ENCODE results near the gene PAX8.

PAX8 gene

GRCh38 chr2:113278073-113278741 is 514 bp downstream of the PAX8 start:
- Mint-ChIP-seq H3K4me3 (no peak overlapping the region), H3K4me1 (peaks cover 6% of the 10 kb centered on the region), H3K27ac (no peak overlapping the region), H3K9me3 (no peaks in the 10 kb centered on the region), H3K27me3 (peaks cover 71% of the 10 kb centered on the region), H3K36me3 (no peaks in the 10 kb centered on the region)
- no peak for ATAC-seq

DNA sequence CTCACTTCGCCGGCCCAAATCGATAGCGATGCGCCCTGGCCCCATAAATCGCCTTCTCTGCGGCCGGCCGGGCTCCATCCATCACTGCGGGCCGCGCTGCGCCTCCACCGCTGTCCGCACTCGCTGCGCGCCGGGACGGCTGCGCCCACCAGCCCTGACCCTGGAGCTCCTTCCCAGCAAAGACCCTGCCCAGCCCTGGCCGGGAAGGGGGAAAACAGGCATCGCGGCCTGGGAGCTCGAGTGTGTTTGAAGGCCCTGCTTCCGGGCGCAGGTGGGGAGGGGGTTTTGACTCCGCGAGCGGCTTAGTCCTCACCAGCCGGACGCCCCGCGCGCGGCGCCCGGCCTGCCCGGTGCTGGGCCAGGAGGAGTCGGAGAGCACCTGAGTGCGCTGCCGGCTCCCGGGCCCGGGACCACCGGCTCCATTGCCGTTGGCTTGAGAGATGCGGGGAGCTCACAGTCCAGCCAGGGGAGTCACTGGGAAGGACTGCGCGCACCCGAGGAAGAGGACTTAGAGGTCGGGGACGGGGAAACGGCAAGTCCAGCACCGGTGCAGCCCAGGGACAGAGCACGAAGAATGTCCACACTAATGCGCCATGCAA is 1.1 kb downstream of the PAX8 start:
- peaks cover 66% of the 10 kb centered on the region for H3K27me3 Mint-ChIP-seq
- no peak overlapping the region for H3K27ac Mint-ChIP-seq
- no peak for ATAC-seq
- H3K4me3 Mint-ChIP-seq, result no peak overlapping the region
- no peaks in the 10 kb centered on the region for H3K9me3 Mint-ChIP-seq
- H3K36me3 Mint-ChIP-seq, result no peaks in the 10 kb centered on the region
- peaks cover 6% of the 10 kb centered on the region for H3K4me1 Mint-ChIP-seq

GRCh38 chr2:113276761-113277425 is 1.8 kb downstream of the PAX8 start:
- H3K27me3 Mint-ChIP-seq, result peaks cover 59% of the 10 kb centered on the region
- peaks cover 6% of the 10 kb centered on the region for H3K4me1 Mint-ChIP-seq
- no peak for ATAC-seq
- no peaks in the 10 kb centered on the region for H3K9me3 Mint-ChIP-seq
- no peaks in the 10 kb centered on the region for H3K36me3 Mint-ChIP-seq
- no peak overlapping the region for H3K4me3 Mint-ChIP-seq
- H3K27ac Mint-ChIP-seq, result no peak overlapping the region

DNA sequence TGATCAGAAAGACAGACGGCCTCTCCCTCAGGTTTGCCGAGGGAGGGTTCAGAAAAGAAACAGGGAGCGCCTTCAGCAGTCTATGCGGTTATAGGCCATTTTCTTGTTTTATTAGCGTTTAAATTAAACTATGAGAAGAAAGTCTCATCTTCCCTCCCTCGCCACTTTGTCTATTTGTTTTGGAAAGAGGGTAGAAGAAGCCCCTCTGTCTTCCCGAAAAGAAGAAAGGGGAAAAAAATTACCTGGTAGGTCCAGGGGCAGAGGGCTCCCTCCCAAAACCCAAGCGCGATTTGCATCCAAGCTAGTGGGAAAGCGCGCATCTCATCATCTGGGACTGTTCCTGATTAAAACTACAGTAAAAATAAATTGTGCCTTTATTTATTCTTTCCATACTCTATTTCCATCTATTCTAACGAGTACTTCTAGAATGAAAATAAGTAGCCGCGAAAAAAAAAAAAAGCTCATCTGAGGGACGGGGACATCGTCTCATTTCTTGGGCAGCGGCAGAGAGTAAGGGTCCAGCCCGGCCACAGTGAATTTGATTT is 2.4 kb downstream of the PAX8 start:
- H3K9me3 Mint-ChIP-seq, result no peaks in the 10 kb centered on the region
- ATAC-seq, result no peak
- H3K27ac Mint-ChIP-seq, result no peak overlapping the region
- no peaks in the 10 kb centered on the region for H3K36me3 Mint-ChIP-seq
- H3K4me1 Mint-ChIP-seq, result peaks cover 6% of the 10 kb centered on the region
- H3K27me3 Mint-ChIP-seq, result peaks cover 59% of the 10 kb centered on the region
- H3K4me3 Mint-ChIP-seq, result no peak overlapping the region

GRCh38 chr2:113275556-113276215 is 3.0 kb downstream of the PAX8 start:
- peaks cover 59% of the 10 kb centered on the region for H3K27me3 Mint-ChIP-seq
- ATAC-seq, result no peak
- no peak overlapping the region for H3K4me3 Mint-ChIP-seq
- H3K9me3 Mint-ChIP-seq, result no peaks in the 10 kb centered on the region
- H3K36me3 Mint-ChIP-seq, result no peaks in the 10 kb centered on the region
- peaks cover 6% of the 10 kb centered on the region for H3K4me1 Mint-ChIP-seq
- H3K27ac Mint-ChIP-seq, result no peak overlapping the region

DNA sequence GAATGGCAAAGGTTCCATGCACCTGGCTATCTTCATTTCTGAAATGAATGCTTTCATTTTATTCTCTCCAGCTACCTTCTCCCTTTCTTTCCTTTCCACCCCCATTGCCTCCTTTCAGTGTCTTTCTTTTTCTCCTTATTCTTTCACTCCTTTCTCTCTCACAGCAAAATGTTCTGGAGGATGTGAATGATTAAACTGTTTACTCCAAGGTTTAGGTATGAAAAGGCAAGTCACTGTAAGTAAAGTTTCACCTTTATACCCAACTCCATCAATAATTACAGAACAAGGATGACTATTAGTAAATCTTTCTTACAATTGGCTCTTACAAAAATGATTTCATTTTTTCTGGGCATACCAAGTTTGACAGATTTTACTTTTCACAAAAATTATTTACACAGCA is 4.3 kb downstream of the PAX8 start:
- no peak overlapping the region for H3K4me3 Mint-ChIP-seq
- no peak for ATAC-seq
- H3K9me3 Mint-ChIP-seq, result no peaks in the 10 kb centered on the region
- peaks cover 49% of the 10 kb centered on the region for H3K27me3 Mint-ChIP-seq
- H3K36me3 Mint-ChIP-seq, result no peaks in the 10 kb centered on the region
- H3K4me1 Mint-ChIP-seq, result peaks cover 6% of the 10 kb centered on the region
- no peak overlapping the region for H3K27ac Mint-ChIP-seq

- Mint-ChIP-seq H3K27me3 (peaks cover 44% of the 10 kb centered on the region), H3K4me1 (peaks cover 6% of the 10 kb centered on the region), H3K27ac (no peak overlapping the region), H3K36me3 (no peaks in the 10 kb centered on the region), H3K9me3 (no peaks in the 10 kb centered on the region), H3K4me3 (no peak overlapping the region)
- ATAC-seq, result no peak
Observed at GRCh38 chr2:113273981-113274380, 4.7 kb downstream of the PAX8 start.

DNA sequence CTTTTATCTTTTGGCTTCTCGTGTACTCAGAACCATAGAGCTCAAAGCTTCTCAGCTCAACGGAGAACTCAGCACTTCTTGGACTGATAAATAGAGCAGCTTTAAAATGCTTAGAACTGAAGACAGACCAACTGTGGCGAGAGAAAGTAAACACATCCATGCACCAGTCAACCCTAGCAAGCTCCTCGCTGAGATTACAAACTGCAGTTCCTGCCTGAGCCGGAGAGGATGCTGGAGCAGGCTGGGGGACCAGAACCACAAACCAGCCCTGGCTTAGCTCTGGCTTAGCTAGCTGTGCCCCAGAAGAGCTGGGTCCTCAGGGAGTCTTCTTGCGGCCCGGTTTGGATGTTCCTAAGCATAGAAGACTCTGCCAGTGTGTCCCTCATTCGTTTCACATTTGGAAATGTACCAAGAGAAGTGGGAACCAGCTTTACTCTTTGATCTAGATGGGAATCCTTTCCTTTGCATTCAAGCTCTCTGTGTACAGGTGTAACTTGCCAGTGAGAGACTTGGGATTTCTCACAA is 5.6 kb downstream of the PAX8 start:
- Mint-ChIP-seq H3K36me3 (peaks cover 7% of the 10 kb centered on the region), H3K9me3 (no peaks in the 10 kb centered on the region), H3K4me1 (peaks cover 6% of the 10 kb centered on the region), H3K27ac (no peak overlapping the region), H3K4me3 (no peak overlapping the region), H3K27me3 (peaks cover 36% of the 10 kb centered on the region)
- peak; percentile 71 for ATAC-seq

DNA sequence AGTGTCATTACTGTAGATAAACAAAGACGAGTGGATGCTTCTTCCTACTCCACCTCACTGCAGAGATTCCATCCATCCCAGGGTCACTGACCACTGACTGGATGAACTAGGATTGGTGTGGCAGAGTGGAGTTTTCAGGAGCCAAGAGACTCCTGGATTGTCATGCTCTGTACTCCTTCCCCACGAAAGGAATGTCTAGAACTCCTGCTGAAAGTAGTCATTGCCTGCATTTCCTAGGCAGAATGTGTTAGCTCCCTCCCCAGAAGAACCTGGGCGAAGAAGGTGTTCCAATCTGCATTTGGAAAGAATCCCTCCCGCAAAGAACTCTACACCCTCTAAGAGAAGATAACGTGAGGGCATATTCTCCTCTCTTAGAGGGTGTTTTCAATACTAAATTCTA is 6.2 kb downstream of the PAX8 start:
- H3K4me3 Mint-ChIP-seq, result no peak overlapping the region
- peaks cover 3% of the 10 kb centered on the region for H3K4me1 Mint-ChIP-seq
- H3K36me3 Mint-ChIP-seq, result peaks cover 13% of the 10 kb centered on the region
- ATAC-seq, result no peak
- H3K9me3 Mint-ChIP-seq, result no peaks in the 10 kb centered on the region
- peaks cover 36% of the 10 kb centered on the region for H3K27me3 Mint-ChIP-seq
- no peak overlapping the region for H3K27ac Mint-ChIP-seq

DNA sequence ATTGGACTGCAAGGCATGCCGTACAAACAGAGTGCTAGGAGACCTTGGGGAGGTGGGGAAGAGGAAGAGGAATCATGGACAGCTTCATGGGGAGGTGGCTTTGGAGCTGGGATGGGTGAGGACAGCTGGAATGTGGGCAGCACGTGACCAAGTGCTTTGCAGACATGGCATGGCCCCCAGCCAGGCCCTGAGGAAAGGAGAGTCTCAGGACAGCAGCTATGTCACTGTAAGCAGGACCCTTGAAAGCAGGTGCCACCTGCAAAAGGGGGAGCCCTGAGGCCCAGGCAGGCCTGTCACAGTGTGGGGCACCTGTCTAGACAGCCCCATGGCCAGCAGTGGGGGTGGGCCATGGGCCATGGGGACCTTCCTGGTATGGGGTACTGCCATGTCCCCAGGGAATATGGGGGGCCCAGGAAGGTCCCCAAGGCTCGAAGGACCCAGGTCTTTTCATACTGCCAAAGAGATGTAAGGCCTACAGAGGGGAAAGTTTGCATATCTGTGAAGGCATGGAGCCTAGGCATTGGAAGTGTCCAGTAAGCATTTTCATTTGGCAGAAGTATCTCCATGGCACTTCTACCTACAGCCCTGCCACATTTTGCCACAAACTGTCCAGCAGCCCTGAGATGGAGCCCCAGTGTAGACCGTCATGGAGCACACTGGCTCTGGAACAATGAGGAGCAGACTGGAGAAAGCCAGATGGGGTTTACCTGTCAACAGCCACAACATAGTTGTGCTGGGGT is 9.9 kb downstream of the PAX8 start:
- H3K4me1 Mint-ChIP-seq, result no peaks in the 10 kb centered on the region
- no peak overlapping the region for H3K27ac Mint-ChIP-seq
- no peaks in the 10 kb centered on the region for H3K27me3 Mint-ChIP-seq
- peaks cover 35% of the 10 kb centered on the region for H3K36me3 Mint-ChIP-seq
- ATAC-seq, result no peak
- H3K4me3 Mint-ChIP-seq, result no peak overlapping the region
- no peaks in the 10 kb centered on the region for H3K9me3 Mint-ChIP-seq

DNA sequence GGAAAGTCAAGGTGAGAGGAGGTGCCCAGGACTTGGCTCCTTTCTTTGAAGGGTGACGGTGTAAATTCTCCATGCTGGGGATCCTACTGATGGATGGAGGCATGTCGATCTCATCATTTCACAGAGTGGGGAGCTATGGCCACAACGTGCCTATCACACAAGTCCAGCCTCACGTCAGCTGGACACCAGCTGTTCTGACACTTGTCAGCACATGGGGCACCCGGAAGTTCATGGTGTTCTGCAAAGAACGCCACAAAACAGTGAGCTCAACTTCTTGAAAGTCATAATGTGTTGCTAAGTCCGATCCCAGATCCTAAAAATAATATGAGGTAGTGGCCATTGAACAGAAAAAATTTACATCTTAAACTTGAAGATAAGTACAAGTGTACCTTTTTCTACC is 12.3 kb downstream of the PAX8 start:
- no peak overlapping the region for H3K4me3 Mint-ChIP-seq
- no peaks in the 10 kb centered on the region for H3K4me1 Mint-ChIP-seq
- peaks cover 35% of the 10 kb centered on the region for H3K36me3 Mint-ChIP-seq
- H3K9me3 Mint-ChIP-seq, result no peaks in the 10 kb centered on the region
- ATAC-seq, result no peak
- no peak overlapping the region for H3K27ac Mint-ChIP-seq
- H3K27me3 Mint-ChIP-seq, result no peaks in the 10 kb centered on the region

DNA sequence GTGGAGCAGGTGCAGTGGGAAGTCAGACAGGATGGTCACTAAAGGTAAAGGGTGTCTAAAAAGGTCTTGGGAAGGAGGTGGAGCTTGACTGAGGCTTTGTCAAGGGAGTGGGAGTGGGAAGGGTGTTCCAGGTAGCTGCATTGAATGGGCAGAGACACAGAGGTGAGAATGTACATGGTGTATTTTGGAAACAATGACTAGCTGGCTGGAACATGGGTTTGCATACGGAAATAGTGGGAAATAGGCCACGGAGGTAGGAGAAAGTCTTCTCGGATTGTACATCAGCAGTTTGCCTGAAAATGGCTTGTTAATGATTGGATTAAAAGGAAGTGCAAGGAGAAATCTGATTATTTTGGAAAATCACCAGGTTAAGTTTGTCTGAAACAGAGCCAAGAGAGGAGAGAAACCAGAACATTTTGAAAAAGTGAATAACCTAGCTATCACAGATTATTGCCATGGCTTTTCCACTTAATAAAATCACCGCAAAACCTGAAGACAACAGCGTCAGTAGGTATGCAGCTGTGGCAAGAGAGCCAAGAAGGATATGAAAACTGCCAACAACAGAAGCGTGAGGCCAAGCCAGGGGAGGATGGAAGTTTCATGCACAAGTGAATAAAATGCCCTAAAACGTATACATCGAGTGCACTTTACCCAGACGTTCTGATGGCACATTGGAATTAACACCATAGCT is 13.9 kb downstream of the PAX8 start:
- H3K27me3 Mint-ChIP-seq, result no peaks in the 10 kb centered on the region
- no peaks in the 10 kb centered on the region for H3K4me1 Mint-ChIP-seq
- H3K36me3 Mint-ChIP-seq, result peaks cover 42% of the 10 kb centered on the region
- no peaks in the 10 kb centered on the region for H3K9me3 Mint-ChIP-seq
- H3K27ac Mint-ChIP-seq, result no peak overlapping the region
- no peak for ATAC-seq
- no peak overlapping the region for H3K4me3 Mint-ChIP-seq

- Mint-ChIP-seq H3K36me3 (peaks cover 43% of the 10 kb centered on the region), H3K4me3 (no peak overlapping the region), H3K27me3 (no peaks in the 10 kb centered on the region), H3K9me3 (no peaks in the 10 kb centered on the region), H3K4me1 (no peaks in the 10 kb centered on the region), H3K27ac (no peak overlapping the region)
- no peak for ATAC-seq
Observed at GRCh38 chr2:113263546-113263945, 15.2 kb downstream of the PAX8 start.

GRCh38 chr2:113260991-113261390 is 17.7 kb downstream of the PAX8 start:
- ATAC-seq, result no peak
- H3K27me3 Mint-ChIP-seq, result no peaks in the 10 kb centered on the region
- no peaks in the 10 kb centered on the region for H3K9me3 Mint-ChIP-seq
- peaks cover 43% of the 10 kb centered on the region for H3K36me3 Mint-ChIP-seq
- H3K4me3 Mint-ChIP-seq, result no peak overlapping the region
- no peak overlapping the region for H3K27ac Mint-ChIP-seq
- peaks cover 8% of the 10 kb centered on the region for H3K4me1 Mint-ChIP-seq

All from stimulated activated memory B cell treated with anti-CD40 and anti-IgM and Interleukin-4, amounts not matched to agents 10 μg/mL and 1 μg/mL and 100 μg/mL, for 72 hours (primary cell).